Measurements from ENCODE around the gene TENM4.

TENM4 gene

DNA sequence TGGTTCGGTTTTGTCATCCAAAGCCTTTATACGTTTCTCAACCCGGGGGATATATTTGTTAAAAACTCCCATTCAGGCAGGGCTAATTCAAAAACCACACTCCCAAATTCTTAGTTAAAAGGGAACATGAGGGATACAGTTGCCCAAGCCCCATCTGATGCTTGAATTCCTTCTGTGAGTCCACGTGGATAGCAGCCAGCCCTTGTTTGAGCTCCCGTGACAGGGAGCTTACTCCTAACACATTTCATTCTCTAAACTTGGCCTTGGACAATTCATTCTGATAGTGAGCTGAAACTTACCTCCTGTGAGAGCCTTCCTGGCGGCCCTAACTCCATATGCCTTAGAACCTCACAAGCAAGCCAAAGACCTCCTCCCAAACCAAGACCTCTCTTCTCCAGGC lies 357.5 kb downstream of the TENM4 start:
- TF ChIP-seq RARB (CRISPR knock-in tag; IDR thresholded peaks at IDR 0.05) = no peak
- TF ChIP-seq, protein P1, sequence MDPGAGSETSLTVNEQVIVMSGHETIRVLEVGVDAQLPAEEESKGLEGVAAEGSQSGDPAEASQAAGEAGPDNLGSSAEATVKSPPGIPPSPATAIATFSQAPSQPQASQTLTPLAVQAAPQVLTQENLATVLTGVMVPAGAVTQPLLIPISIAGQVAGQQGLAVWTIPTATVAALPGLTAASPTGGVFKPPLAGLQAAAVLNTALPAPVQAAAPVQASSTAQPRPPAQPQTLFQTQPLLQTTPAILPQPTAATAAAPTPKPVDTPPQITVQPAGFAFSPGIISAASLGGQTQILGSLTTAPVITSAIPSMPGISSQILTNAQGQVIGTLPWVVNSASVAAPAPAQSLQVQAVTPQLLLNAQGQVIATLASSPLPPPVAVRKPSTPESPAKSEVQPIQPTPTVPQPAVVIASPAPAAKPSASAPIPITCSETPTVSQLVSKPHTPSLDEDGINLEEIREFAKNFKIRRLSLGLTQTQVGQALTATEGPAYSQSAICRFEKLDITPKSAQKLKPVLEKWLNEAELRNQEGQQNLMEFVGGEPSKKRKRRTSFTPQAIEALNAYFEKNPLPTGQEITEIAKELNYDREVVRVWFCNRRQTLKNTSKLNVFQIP (CRISPR knock-in tag; IDR thresholded peaks at IDR 0.05; ENCODE audit: borderline replicate concordance, low read depth) = no peak
- no peak for ATAC-seq

DNA sequence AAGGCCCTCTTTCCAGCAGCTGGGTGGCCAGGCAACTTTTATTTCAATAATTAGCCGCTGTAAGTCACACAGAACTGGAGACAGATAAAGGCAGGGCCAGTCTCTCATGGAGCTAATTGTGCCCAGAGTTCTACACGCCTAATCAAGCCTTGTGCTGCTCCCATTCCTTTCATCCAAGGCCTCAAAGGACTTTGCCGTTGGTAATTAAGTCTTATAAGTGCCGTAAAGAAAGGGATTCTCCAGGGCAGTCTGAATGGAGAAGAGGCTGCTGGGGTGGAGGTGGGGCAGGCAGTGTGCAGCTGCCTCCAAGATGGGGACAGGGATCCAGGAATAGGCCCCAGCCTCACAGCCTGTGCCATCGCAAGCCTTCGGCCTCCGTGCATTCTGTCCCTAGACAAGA lies 357.9 kb downstream of the TENM4 start:
- TF ChIP-seq, protein P2, sequence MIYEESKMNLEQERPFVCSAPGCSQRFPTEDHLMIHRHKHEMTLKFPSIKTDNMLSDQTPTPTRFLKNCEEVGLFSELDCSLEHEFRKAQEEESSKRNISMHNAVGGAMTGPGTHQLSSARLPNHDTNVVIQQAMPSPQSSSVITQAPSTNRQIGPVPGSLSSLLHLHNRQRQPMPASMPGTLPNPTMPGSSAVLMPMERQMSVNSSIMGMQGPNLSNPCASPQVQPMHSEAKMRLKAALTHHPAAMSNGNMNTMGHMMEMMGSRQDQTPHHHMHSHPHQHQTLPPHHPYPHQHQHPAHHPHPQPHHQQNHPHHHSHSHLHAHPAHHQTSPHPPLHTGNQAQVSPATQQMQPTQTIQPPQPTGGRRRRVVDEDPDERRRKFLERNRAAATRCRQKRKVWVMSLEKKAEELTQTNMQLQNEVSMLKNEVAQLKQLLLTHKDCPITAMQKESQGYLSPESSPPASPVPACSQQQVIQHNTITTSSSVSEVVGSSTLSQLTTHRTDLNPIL (CRISPR knock-in tag; IDR thresholded peaks at IDR 0.05; ENCODE audit: low read depth) = no peak
- TF ChIP-seq ZNF8 (CRISPR knock-in tag; IDR thresholded peaks at IDR 0.05) = no peak
- no peak for TF ChIP-seq PPARA (CRISPR knock-in tag; IDR thresholded peaks at IDR 0.05; ENCODE audit: borderline replicate concordance)
- TF ChIP-seq, protein P3, sequence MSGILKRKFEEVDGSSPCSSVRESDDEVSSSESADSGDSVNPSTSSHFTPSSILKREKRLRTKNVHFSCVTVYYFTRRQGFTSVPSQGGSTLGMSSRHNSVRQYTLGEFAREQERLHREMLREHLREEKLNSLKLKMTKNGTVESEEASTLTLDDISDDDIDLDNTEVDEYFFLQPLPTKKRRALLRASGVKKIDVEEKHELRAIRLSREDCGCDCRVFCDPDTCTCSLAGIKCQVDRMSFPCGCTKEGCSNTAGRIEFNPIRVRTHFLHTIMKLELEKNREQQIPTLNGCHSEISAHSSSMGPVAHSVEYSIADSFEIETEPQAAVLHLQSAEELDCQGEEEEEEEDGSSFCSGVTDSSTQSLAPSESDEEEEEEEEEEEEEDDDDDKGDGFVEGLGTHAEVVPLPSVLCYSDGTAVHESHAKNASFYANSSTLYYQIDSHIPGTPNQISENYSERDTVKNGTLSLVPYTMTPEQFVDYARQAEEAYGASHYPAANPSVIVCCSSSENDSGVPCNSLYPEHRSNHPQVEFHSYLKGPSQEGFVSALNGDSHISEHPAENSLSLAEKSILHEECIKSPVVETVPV (CRISPR knock-in tag; IDR thresholded peaks at IDR 0.05) = no peak
- no peak for TF ChIP-seq ZFP3 (CRISPR knock-in tag; IDR thresholded peaks at IDR 0.05)
- no peak for TF ChIP-seq RARB (CRISPR knock-in tag; IDR thresholded peaks at IDR 0.05)
- no peak for TF ChIP-seq TCF4 (CRISPR knock-in tag; IDR thresholded peaks at IDR 0.05; ENCODE audit: borderline replicate concordance)
- TF ChIP-seq TOX (CRISPR knock-in tag; IDR thresholded peaks at IDR 0.05; ENCODE audit: borderline replicate concordance) = no peak
- no peak for TF ChIP-seq GLIS3 (CRISPR knock-in tag; IDR thresholded peaks at IDR 0.05)
- TF ChIP-seq, protein P1 (CRISPR knock-in tag; IDR thresholded peaks at IDR 0.05; ENCODE audit: borderline replicate concordance, low read depth) = no peak
- no peak for TF ChIP-seq ZFP30 (CRISPR knock-in tag; IDR thresholded peaks at IDR 0.05)
- no peak for TF ChIP-seq CSDC2 (CRISPR knock-in tag; IDR thresholded peaks at IDR 0.05)
- TF ChIP-seq ESRRG (CRISPR knock-in tag; IDR thresholded peaks at IDR 0.05) = no peak
- no peak for ATAC-seq

DNA sequence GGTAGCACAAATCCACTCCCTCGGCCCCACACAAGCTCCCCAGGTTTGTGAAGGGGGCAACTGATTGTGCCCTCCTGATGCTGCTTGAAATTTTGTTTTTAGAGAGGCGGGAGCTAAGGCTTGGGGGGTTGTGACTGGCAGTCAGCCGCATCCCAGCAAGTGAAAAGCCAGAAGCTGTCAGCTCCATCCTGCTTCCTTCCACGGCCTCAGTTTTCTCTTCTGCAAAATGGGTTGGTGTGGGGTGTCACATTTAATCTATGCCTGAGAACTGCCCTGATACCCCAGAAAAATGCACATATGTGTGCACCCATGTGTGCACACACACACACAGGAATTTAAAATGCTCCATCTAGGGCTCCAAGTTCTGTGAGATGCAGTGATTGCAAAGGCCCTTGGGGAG lies 358.6 kb downstream of the TENM4 start:
- TF ChIP-seq, protein P3 (CRISPR knock-in tag; IDR thresholded peaks at IDR 0.05) = no peak
- TF ChIP-seq, protein P1 (CRISPR knock-in tag; IDR thresholded peaks at IDR 0.05; ENCODE audit: borderline replicate concordance, low read depth) = no peak
- TF ChIP-seq ZNF8 (CRISPR knock-in tag; IDR thresholded peaks at IDR 0.05) = no peak
- no peak for TF ChIP-seq ARNTL (CRISPR knock-in tag; IDR thresholded peaks at IDR 0.05; ENCODE audit: borderline replicate concordance, low read depth)
- no peak for ATAC-seq

DNA sequence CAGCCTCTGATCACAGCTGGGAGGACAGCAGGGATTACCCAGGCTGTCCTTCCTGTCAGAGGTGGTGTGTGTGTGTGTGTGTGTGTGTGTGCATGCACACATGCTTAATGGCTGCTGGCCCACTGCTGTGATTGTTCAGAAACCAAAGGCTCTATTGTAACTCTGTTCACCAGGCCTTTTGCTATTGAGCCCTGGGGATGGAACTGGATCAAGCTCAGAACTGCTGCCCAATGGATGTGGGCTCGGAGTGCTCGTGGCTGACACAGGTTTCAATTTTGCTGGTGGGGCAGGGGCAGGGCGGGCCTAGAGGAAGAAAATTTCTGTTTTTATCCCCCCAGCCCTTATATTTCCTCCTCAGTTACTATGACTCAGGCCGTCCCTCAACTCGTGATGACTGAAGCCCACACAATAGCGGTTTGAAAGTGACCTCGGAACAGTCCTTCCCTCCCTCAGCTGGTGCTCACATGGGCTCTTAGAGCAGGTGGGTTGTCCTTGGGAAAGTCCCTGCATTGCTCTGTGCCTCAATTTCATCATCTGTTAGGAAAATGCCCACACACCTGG lies 359.3 kb downstream of the TENM4 start:
- ATAC-seq = no peak; the same call in 1 of the 3 replicates
- TF ChIP-seq TOX (CRISPR knock-in tag; IDR thresholded peaks at IDR 0.05; ENCODE audit: borderline replicate concordance) = no peak
- TF ChIP-seq, protein P2 (CRISPR knock-in tag; IDR thresholded peaks at IDR 0.05; ENCODE audit: low read depth) = no peak
- TF ChIP-seq, protein P4, sequence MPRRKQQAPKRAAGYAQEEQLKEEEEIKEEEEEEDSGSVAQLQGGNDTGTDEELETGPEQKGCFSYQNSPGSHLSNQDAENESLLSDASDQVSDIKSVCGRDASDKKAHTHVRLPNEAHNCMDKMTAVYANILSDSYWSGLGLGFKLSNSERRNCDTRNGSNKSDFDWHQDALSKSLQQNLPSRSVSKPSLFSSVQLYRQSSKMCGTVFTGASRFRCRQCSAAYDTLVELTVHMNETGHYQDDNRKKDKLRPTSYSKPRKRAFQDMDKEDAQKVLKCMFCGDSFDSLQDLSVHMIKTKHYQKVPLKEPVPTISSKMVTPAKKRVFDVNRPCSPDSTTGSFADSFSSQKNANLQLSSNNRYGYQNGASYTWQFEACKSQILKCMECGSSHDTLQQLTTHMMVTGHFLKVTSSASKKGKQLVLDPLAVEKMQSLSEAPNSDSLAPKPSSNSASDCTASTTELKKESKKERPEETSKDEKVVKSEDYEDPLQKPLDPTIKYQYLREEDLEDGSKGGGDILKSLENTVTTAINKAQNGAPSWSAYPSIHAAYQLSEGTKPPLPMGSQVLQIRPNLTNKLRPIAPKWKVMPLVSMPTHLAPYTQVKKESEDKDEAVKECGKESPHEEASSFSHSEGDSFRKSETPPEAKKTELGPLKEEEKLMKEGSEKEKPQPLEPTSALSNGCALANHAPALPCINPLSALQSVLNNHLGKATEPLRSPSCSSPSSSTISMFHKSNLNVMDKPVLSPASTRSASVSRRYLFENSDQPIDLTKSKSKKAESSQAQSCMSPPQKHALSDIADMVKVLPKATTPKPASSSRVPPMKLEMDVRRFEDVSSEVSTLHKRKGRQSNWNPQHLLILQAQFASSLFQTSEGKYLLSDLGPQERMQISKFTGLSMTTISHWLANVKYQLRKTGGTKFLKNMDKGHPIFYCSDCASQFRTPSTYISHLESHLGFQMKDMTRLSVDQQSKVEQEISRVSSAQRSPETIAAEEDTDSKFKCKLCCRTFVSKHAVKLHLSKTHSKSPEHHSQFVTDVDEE (CRISPR knock-in tag; IDR thresholded peaks at IDR 0.05) = no peak
- TF ChIP-seq ZNF8 (CRISPR knock-in tag; IDR thresholded peaks at IDR 0.05) = no peak
- TF ChIP-seq ZFP30 (CRISPR knock-in tag; IDR thresholded peaks at IDR 0.05) = no peak
- TF ChIP-seq ESRRG (CRISPR knock-in tag; IDR thresholded peaks at IDR 0.05) = no peak
- TF ChIP-seq ZNF565 (CRISPR knock-in tag; conservative IDR thresholded peaks at IDR 0.05; ENCODE audit: low read depth) = no peak
